GM12878 (cell line): Measurements from ENCODE around the gene PACS1. TPM values are rescaled to one million over a fixed set of nuclear protein-coding genes. Genes with fewer than 3 reads are reported as not detected.

Source experiments
- ATAC-seq: fragments of 200-7000 bp; cut with Tn5 transposase; 3 replicates; pipeline ENCODE4 v1.9.1; 2020; ENCODE audit warnings: mild to moderate bottlenecking, moderate library complexity
- BruUV-seq: library from RNA; stranded (reverse); fragments of 400-500 nt; replicated peaks from 2 replicates; lab custom pipeline; 2021; lab: Mats Ljungman, UMichigan
- CTCF ChIA-PET: fragments of 300-600 bp; sonication (Branson Sonifier 250); formaldehyde crosslinking; extraction: SDS; loops from one replicate; lab custom pipeline; 2021; ENCODE audit warnings: inconsistent platforms; lab: Yijun Ruan, JAX
- POLR2A ChIA-PET: fragments of 350-600 bp; formaldehyde crosslinking; extraction: SDS; loops from one replicate; lab custom pipeline; 2021; ENCODE audit warnings: inconsistent platforms; lab: Charles Lee
- RAD21 ChIA-PET: fragments of 300-600 bp; sonication (Branson Sonifier 250); formaldehyde crosslinking; loops from one replicate; lab custom pipeline; 2023; ENCODE audit warnings: antibody characterized with exemption; ENCODE audit not compliant: unreplicated experiment; lab: Charles Lee
- SMC1A ChIA-PET: fragments of 300-600 bp; sonication (Branson Sonifier 250); formaldehyde crosslinking; loops from one replicate; lab custom pipeline; 2023; ENCODE audit not compliant: unreplicated experiment, uncharacterized antibody; lab: Charles Lee
- DNase-seq: peaks from one replicate; pipeline ENCODE4 v3.0.0-alpha.2; 2011; ENCODE audit warnings: low read depth, low spot score
- FAIRE-seq: peaks from 3 replicates; lab custom pipeline; 2011; peaks lifted over from hg19 to GRCh38; lab: Jason Lieb, UNC
- H2AFZ ChIP-seq: 2 replicates; pipeline ENCODE4 v1.6.0; 2011; ENCODE audit warnings: low read depth, low read length, control low read depth; ENCODE audit not compliant: control insufficient read depth
- H3K27ac ChIP-seq: 2 replicates; pipeline ENCODE4 v1.5.1; 2011; ENCODE audit warnings: control low read depth; ENCODE audit not compliant: control insufficient read depth, insufficient read depth
- H3K27me3 ChIP-seq, 2 experiments: replicated peaks in 1 of 2; 2 replicates each; pipeline versions ENCODE4 v1.6.0 to v1.6.1; 2011; ENCODE audit warnings: low read length in 1 of 2; ENCODE audit not compliant: control insufficient read depth in 2 of 2, insufficient read depth in 2 of 2
- H3K36me3 ChIP-seq, 2 experiments: 2 replicates each; pipeline ENCODE4 v1.5.1; 2011; ENCODE audit warnings: low read length in 1 of 2; ENCODE audit not compliant: control insufficient read depth in 2 of 2, insufficient read depth in 2 of 2
- H3K4me1 ChIP-seq: 2 replicates; pipeline ENCODE4 v1.6.1; 2011; ENCODE audit warnings: mild to moderate bottlenecking, low read length, moderate library complexity, mixed read lengths; ENCODE audit not compliant: control insufficient read depth, insufficient read depth
- H3K4me2 ChIP-seq: 2 replicates; pipeline ENCODE4 v1.6.0; 2011; ENCODE audit warnings: control low read depth; ENCODE audit not compliant: control insufficient read depth, insufficient read depth
- H3K4me3 ChIP-seq: fragments of 200-600 bp; sonication (generic); 2 replicates; pipeline ENCODE4 v1.5.1; 2016
- H3K79me2 ChIP-seq: 2 replicates; pipeline ENCODE4 v1.6.0; 2011; ENCODE audit warnings: low read length; ENCODE audit not compliant: control insufficient read depth, insufficient read depth
- H3K9ac ChIP-seq: 2 replicates; pipeline ENCODE4 v1.8.0; 2011; ENCODE audit warnings: low read length, control low read depth, mixed read lengths; ENCODE audit not compliant: control insufficient read depth, insufficient read depth
- H3K9me3 ChIP-seq: replicated peaks from 3 replicates; pipeline ENCODE4 v1.5.1; 2011; ENCODE audit warnings: mild to moderate bottlenecking, low read length; ENCODE audit not compliant: control insufficient read depth, insufficient read depth
- H4K20me1 ChIP-seq: 2 replicates; pipeline ENCODE4 v1.6.0; 2011; ENCODE audit not compliant: control insufficient read depth, insufficient read depth
- BCL3 ChIP-seq: IDR thresholded peaks from 2 replicates; pipeline ENCODE4 v1.6.1; 2011; ENCODE audit warnings: borderline replicate concordance, low read depth, mild to moderate bottlenecking, moderate library complexity, low read length; ENCODE audit not compliant: insufficient read depth, poor library complexity, severe bottlenecking
- E4F1 ChIP-seq: fragments of 450-650 bp; IDR thresholded peaks from 2 replicates; pipeline ENCODE4 v1.6.1; 2018; ENCODE audit warnings: borderline replicate concordance, mild to moderate bottlenecking; ENCODE audit not compliant: partially characterized antibody
- FOXM1 ChIP-seq: IDR thresholded peaks from 2 replicates; pipeline ENCODE4 v1.6.1; 2012; ENCODE audit warnings: low read depth, mild to moderate bottlenecking, inconsistent platforms, low read length, moderate library complexity
- NFXL1 ChIP-seq: fragments of 450-650 bp; IDR thresholded peaks from 2 replicates; pipeline ENCODE4 v1.6.1; 2017; ENCODE audit warnings: antibody characterized with exemption, mild to moderate bottlenecking, borderline replicate concordance
- PRDM15 ChIP-seq: fragments of 450-650 bp; formaldehyde crosslinking; IDR thresholded peaks from 2 replicates; pipeline ENCODE4 v1.4.0; 2020; ENCODE audit warnings: mild to moderate bottlenecking, moderate library complexity
- SIX5 ChIP-seq: IDR thresholded peaks from 2 replicates; pipeline ENCODE4 v1.6.1; 2011; ENCODE audit warnings: mild to moderate bottlenecking, low read depth, low read length, moderate library complexity; ENCODE audit not compliant: severe bottlenecking
- SMC3 ChIP-seq: IDR thresholded peaks from 2 replicates; pipeline ENCODE4 v1.6.1; 2011; ENCODE audit warnings: low read length, improper control_type of control experiment, borderline replicate concordance
- WGBS: methylation state at CpG from one replicate; pipeline ENCODE4 v1.1.6; 2016; ENCODE audit warnings: low lambda C conversion rate; ENCODE audit not compliant: insufficient replicate concordance, insufficient coverage; ENCODE audit errors: missing lambda C conversion rate; 5-methylcytosine and 5-hydroxymethylcytosine counted together
- in situ Hi-C: fragments of 300-500 bp; cut with MboI; formaldehyde crosslinking; loops from 9 replicates; pipeline ENCODE4 v1.14.3; 2018; ENCODE audit warnings: mixed read lengths
- intact Hi-C: fragments of 100-400 bp; cut with micrococcal nuclease; formaldehyde crosslinking; loops from one replicate; pipeline ENCODE4 v1.14.2; 2022; ENCODE audit not compliant: unreplicated experiment
- polyA plus RNA-seq, 11 experiments: library from polyadenylated mRNA; depleted of rRNA in 4 of 11; unstranded in 6 of 11; stranded (reverse) in 5 of 11; fragments of >200 nt; fragmentation: Nextera tagmentation in 4 of 11; fragmentation: Illumina TruSeq in 1 of 11; extraction: Ambion mirVana in 4 of 11; extraction: Trizol in 1 of 11; gene quantifications; 1 replicate in 1 of 11; 2 replicates in 10 of 11; pipeline versions ENCODE4 v1.2.1 to v1.2.3, GENCODE V29; 2011 to 2016; ENCODE audit warnings: inconsistent platforms in 2 of 11, missing spikeins in 2 of 11, low read depth in 1 of 11
- total RNA-seq, 4 experiments: library from RNA; depleted of rRNA in 3 of 4; stranded (reverse); fragments of >200 nt in 3 of 4; fragmentation: Illumina TruSeq in 1 of 4; extraction: Trizol in 1 of 4; gene quantifications; 2 replicates each; pipeline versions ENCODE4 v1.2.1 to v1.2.3, GENCODE V29; 2013 to 2021

The PACS1 gene
- total and polyA plus RNA-seq, 10 of the 15 experiments (the other 5 are each of a cell fraction or from before 2014, with no cell fraction given) = 1.1 to 74.3 (median 17.9) TPM

GRCh38 chr11:66181632-66182315, 111.7 kb downstream of the PACS1 start:
- ChIA-PET SMC1A (interaction anchor here (0.6 to 1.7 kb wide), 4 partner anchors 13 to 114 kb away, joined by 3 to 5 read pairs (median 4); no protein-coding TSS in a partner anchor), CTCF (interaction anchor here (0.8 to 3.5 kb wide), 3 partner anchors 40 to 137 kb away, joined by 3 to 11 read pairs (median 3); no protein-coding TSS in a partner anchor), RAD21 (interaction anchor here (1.5 kb wide), 1 partner anchor 43 kb away, joined by 3 read pairs; no protein-coding TSS in a partner anchor), POLR2A (interaction anchor here (1.0 kb wide), 2 partner anchors 12 to 22 kb away, joined by 3 read pairs; no protein-coding TSS in a partner anchor)
- Histone ChIP-seq H3K9me3 (no peaks in the 10 kb centered on the region; the same call in 2 of the 3 replicates), H4K20me1 (no peaks in the 10 kb centered on the region), H3K9ac (no peak overlapping the region), H3K79me2 (peaks cover 6% of the 10 kb centered on the region), H3K4me2 (no peak overlapping the region), H3K27me3 (no peaks in the 10 kb centered on the region), H3K4me3 (no peak overlapping the region), H3K36me3 (no peaks in the 10 kb centered on the region; a peak in 2 of 4 replicates), H2AFZ (no peak overlapping the region), H3K4me1 (peaks cover 7% of the 10 kb centered on the region), H3K27ac (no peak overlapping the region)
- intact Hi-C loops = no loop called here
- 95% methylated on average over 2 of the region's 2 CpGs for WGBS
- TF ChIP-seq SMC3 (no peak), SIX5 (no peak), E4F1 (no peak), BCL3 (no peak), FOXM1 (no peak), PRDM15 (CRISPR knock-in tag) (no peak), NFXL1 (no peak)
- no peak for FAIRE-seq
- DNase-seq = no peak
- in situ Hi-C loops = no loop called here
- ATAC-seq = no peak
- BruUV-seq = no TSS peak
